AG04450 (cell line): ENCODE data around the gene PLEKHH1. TPM values are rescaled to one million over a fixed set of nuclear protein-coding genes. Genes with fewer than 3 reads are reported as not detected.
"Not testable (repeated sequence)": the region's sequence is repeated elsewhere in the genome, so short reads cannot be mapped to it uniquely, and the experiment has no call there.

ENCODE experiments used
- CTCF ChIA-PET: fragments of 300-600, 350-600 bp; formaldehyde crosslinking; extraction: SDS; loops from one replicate; lab custom pipeline; 2022; ENCODE audit warnings: antibody characterized with exemption, inconsistent platforms; lab: Charles Lee
- POLR2A ChIA-PET: fragments of 350-600 bp; formaldehyde crosslinking; extraction: SDS; loops from one replicate; lab custom pipeline; 2021; ENCODE audit warnings: antibody characterized with exemption, inconsistent platforms; lab: Yijun Ruan, JAX
- DNase-seq: peaks from one replicate; pipeline ENCODE4 v3.0.0-alpha.2; 2011; ENCODE audit warnings: low read depth, low spot score
- H3K27ac ChIP-seq: one replicate; pipeline ENCODE4 v1.5.1; 2012; ENCODE audit warnings: low read depth, low read length, control low read depth
- H3K27me3 ChIP-seq: one replicate; pipeline ENCODE4 v1.6.0; 2012; ENCODE audit warnings: low read length; ENCODE audit not compliant: control insufficient read depth, insufficient read depth
- H3K4me3 ChIP-seq: 2 replicates; pipeline ENCODE4 v1.5.1; 2011; ENCODE audit warnings: mild to moderate bottlenecking, low read depth, low read length, control low read depth
- H3K9me3 ChIP-seq: 2 replicates; pipeline ENCODE4 v1.5.1; 2012; ENCODE audit warnings: low read length; ENCODE audit not compliant: control insufficient read depth, insufficient read depth
- CTCF ChIP-seq: IDR thresholded peaks from 2 replicates; pipeline ENCODE4 v1.5.1; 2011; ENCODE audit warnings: low read depth, low read length, control low read depth, inconsistent platforms
- polyA plus RNA-seq: library from polyadenylated mRNA; depleted of rRNA; stranded (reverse); fragments of >200 nt; gene quantifications from 2 replicates; pipeline ENCODE4 v1.2.3, GENCODE V29; 2011

The PLEKHH1 gene
- polyA plus RNA-seq, 1 experiment, result 0.19 TPM

DNA sequence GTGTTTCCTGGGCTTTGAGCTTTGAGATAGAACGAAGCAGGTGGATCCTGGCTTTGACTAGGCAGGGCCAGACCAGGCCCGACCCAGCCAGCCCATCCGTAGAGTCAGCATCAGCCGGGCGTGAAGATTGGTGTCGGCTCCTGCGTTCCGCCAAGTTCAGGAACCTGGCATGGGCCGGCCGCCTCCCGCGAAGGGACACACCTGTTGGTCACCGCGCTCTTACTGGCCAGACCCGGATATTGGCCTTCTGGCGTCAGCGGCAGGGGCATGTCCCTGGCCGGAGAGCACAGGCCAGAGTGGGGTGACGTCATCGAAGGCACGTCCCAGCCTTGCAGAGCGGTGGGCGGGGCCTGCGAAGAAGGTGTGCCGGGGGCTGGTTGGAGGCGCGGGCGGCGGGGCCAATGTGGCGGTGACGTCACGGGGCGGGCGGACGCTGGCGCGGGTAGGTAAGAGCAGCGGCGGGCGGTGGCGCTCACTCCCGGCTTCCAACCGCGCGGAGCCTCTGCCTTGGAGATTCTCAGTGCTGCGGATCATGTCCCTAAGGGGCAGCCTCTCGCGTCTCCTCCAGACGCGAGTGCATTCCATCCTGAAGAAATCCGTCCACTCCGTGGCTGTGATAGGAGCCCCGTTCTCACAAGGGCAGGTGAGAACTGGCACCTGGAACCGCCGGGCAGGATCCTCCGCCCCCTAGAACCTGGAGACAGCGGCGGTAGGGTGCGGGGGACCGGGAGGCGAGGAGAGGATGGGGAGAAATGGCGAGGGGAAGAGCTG, 86.5 kb downstream of the PLEKHH1 start, which contains the start of gene ARG2:
TSS of gene ARG2 (plus strand) at position 475 of the 771 bp plus-strand sequence. CDS start at position 533, 58 bp downstream.
- DNase-seq, result peak; percentile 61
- no peaks in the 10 kb centered on the region; the same call in 1 of the 2 replicates for H3K9me3 ChIP-seq
- no peaks in the 10 kb centered on the region for H3K27me3 ChIP-seq
- peak within 1 kb of the TSS; percentile 67 for H3K4me3 ChIP-seq
- ChIA-PET POLR2A (interaction anchor here (1.0 to 2.5 kb wide), 3 partner anchors 19 to 76 kb away, joined by 3 to 8 read pairs (median 4); partner anchors contain the start of genes PIGH and RDH11), CTCF (interaction anchor here (0.6 to 4.7 kb wide), 24 partner anchors 10 to 1742 kb away, joined by 3 to 162 read pairs (median 4); partner anchors contain the start of genes PIGH, RDH11 and RDH12)
- no peak within 1 kb of the TSS for H3K27ac ChIP-seq
- no peak for TF ChIP-seq CTCF

DNA sequence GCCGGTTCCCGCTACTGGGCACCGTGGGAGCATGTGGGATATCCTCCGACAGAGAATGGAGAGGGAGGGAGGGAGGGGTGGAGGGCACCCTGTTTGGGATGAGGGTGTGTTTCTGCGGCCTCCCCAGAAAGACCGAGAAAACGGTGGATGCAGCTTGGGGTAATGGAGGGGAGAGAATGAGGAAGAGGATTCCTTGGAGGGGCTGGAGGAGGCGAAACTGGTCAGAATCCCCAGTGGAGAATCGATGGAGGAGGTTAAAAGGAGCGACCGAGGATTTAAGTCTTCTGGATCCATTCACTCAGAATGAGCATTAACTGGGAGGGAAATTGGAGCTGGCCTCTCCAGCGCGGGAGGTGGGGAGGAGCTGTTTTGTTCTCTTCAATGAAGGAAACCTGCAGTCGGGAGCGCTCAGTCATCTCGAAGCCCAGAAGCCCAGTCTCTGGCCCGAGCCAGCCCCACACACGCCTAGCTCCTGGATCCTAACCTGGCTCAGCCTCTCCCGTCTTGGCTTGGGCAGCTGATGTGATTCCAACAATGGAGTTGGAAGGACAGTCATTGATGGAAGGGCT, 87.2 kb downstream of the PLEKHH1 start:
- peak overlapping the region; percentile 67 for H3K4me3 ChIP-seq
- ChIA-PET CTCF (interaction anchor here (1.0 to 4.7 kb wide), 6 partner anchors 20 to 85 kb away, joined by 3 to 162 read pairs (median 4); partner anchors contain the start of genes PIGH and RDH12), POLR2A (interaction anchor here (1.0 to 2.5 kb wide), 2 partner anchors 20 to 75 kb away, joined by 3 to 8 read pairs; partner anchors contain the start of genes PIGH and RDH11)
- DNase-seq, result no peak
- H3K9me3 ChIP-seq, result no peaks in the 10 kb centered on the region; the same call in 1 of the 2 replicates
- no peak for TF ChIP-seq CTCF
- no peak overlapping the region for H3K27ac ChIP-seq
- no peaks in the 10 kb centered on the region for H3K27me3 ChIP-seq

DNA sequence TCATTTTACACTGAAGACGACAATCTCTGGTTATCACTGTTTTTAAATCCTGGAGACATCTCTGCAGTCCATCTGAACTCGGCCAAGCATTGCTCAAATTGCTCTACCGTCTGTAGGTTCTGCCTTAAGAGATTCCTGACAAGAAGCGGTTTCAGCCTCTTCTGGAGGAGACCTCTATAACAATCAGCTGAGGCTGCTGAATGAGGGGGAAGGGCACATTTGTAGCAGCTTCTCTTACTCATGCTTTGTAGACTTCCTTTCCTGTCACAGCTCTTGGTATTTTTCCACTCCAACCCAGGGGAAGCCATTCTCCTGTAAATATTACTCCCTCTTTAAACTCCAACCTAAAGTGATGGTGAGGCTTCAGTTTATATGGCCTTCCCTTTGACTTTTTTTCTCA, 89.6 kb downstream of the PLEKHH1 start:
- DNase-seq, result no peak
- POLR2A ChIA-PET, result no interaction called here
- no peaks in the 10 kb centered on the region; the same call in 1 of the 2 replicates for H3K9me3 ChIP-seq
- no peaks in the 10 kb centered on the region for H3K27me3 ChIP-seq
- CTCF ChIA-PET, result interaction anchor here (0.6 to 1.7 kb wide), 7 partner anchors 10 to 195 kb away, joined by 3 to 19 read pairs (median 4); partner anchors contain the start of gene PIGH
- TF ChIP-seq CTCF, result no peak
- no peak overlapping the region for H3K4me3 ChIP-seq
- peak overlapping the region; percentile 42 for H3K27ac ChIP-seq

- H3K27ac ChIP-seq, result no peak overlapping the region
- POLR2A ChIA-PET, result no interaction called here
- no peak for DNase-seq
- no peaks in the 10 kb centered on the region; the same call in 1 of the 2 replicates for H3K9me3 ChIP-seq
- TF ChIP-seq CTCF, result no peak
- CTCF ChIA-PET, result interaction anchor here (0.8 to 1.7 kb wide), 6 partner anchors 23 to 196 kb away, joined by 3 to 19 read pairs (median 4); partner anchors contain the start of gene PIGH
- H3K27me3 ChIP-seq, result no peaks in the 10 kb centered on the region
- no peak overlapping the region for H3K4me3 ChIP-seq
These were observed 90.0 kb downstream of the PLEKHH1 start for GRCh38 chr14:67623114-67623513.

GRCh38 chr14:67626131-67626530, 93.0 kb downstream of the PLEKHH1 start:
- CTCF ChIA-PET, result interaction anchor here (0.8 kb wide), 1 partner anchor 40 kb away, joined by 3 read pairs; no protein-coding TSS in a partner anchor
- DNase-seq, H3K27me3 ChIP-seq, H3K27ac ChIP-seq, H3K4me3 ChIP-seq, POLR2A ChIA-PET, H3K9me3 ChIP-seq: not testable (repeated sequence)
